HCT116 (cell line): ENCODE measurements around the gene SCARB1. TPM values are rescaled to one million over a fixed set of nuclear protein-coding genes. Genes with fewer than 3 reads are reported as not detected.

ENCODE experiments used
- ATAC-seq: fragments of 200-7000 bp; cut with Tn5 transposase; 2 replicates; pipeline ENCODE4 v1.9.1; 2020; ENCODE audit warnings: mild to moderate bottlenecking, moderate library complexity
- BruUV-seq: library from RNA; stranded (reverse); fragments of 400-500 nt; replicated peaks from 2 replicates; lab custom pipeline; 2021; lab: Mats Ljungman, UMichigan
- CTCF ChIA-PET: fragments of 300-600 bp; sonication (Branson Sonifier 250); formaldehyde crosslinking; loops from one replicate; lab custom pipeline; 2021; ENCODE audit warnings: antibody characterized with exemption; lab: Charles Lee
- POLR2A ChIA-PET: fragments of 300-600, 350-600 bp; sonication (Branson Sonifier 250); formaldehyde crosslinking; loops from one replicate; lab custom pipeline; 2021; ENCODE audit warnings: antibody characterized with exemption; lab: Charles Lee
- RAD21 ChIA-PET, 2 experiments: fragments of 300-600 bp; sonication (Branson Sonifier 250); formaldehyde crosslinking; loops; one replicate each; lab custom pipeline; 2023; ENCODE audit warnings: low total read pairs in 2 of 2; ENCODE audit not compliant: uncharacterized antibody in 2 of 2, unreplicated experiment in 2 of 2, low non-redundant PET in 1 of 2; lab: Charles Lee
- DNase-seq: peaks from one replicate; pipeline ENCODE4 v3.0.0-alpha.2; 2010; ENCODE audit warnings: low read depth, low spot score
- H2AFZ ChIP-seq: fragments of 200-600 bp; shearing (Covaris generic), sonication (generic); 2 replicates; pipeline ENCODE4 v1.6.1; 2017; ENCODE audit warnings: low read depth, mixed run types, mixed read lengths, antibody characterized with exemption, low read length; ENCODE audit not compliant: poor library complexity, severe bottlenecking
- H3K27ac ChIP-seq: 2 replicates; pipeline ENCODE4 v1.5.1; 2012; ENCODE audit warnings: low read depth, low read length
- H3K27me3 ChIP-seq: fragments of 200-600 bp; sonication (generic); 2 replicates; pipeline ENCODE4 v1.6.1; 2016; ENCODE audit warnings: mixed run types, low read length, mixed read lengths; ENCODE audit not compliant: insufficient read depth
- H3K36me3 ChIP-seq, 2 experiments: fragments of 200-500 bp in 1 of 2; fragments of 200-600 bp in 1 of 2; sonication (Bioruptor generic) in 1 of 2; sonication (generic) in 1 of 2; 2 replicates each; pipeline versions ENCODE4 v1.5.1 to v1.6.1; 2014 to 2016; ENCODE audit warnings: low read length in 2 of 2, inconsistent platforms in 1 of 2, mixed read lengths in 1 of 2, mixed run types in 1 of 2; ENCODE audit not compliant: insufficient read depth in 2 of 2, control insufficient read depth in 1 of 2
- H3K4me1 ChIP-seq, 2 experiments: fragments of 200-600 bp in 1 of 2; sonication (generic) in 1 of 2; 2 replicates each; pipeline versions ENCODE4 v1.5.1 to v1.6.1; 2012 to 2017; ENCODE audit warnings: low read length in 2 of 2, inconsistent platforms in 1 of 2, mild to moderate bottlenecking in 1 of 2, mixed read lengths in 1 of 2, mixed run types in 1 of 2, moderate library complexity in 1 of 2; ENCODE audit not compliant: insufficient read depth in 2 of 2, control insufficient read depth in 1 of 2
- H3K4me2 ChIP-seq: fragments of 200-600 bp; sonication (generic); 2 replicates; pipeline ENCODE4 v1.6.1; 2017; ENCODE audit warnings: mixed run types, low read length, mixed read lengths
- H3K4me3 ChIP-seq, 2 experiments: fragments of 200-600 bp in 1 of 2; sonication (generic) in 1 of 2; replicated peaks in 1 of 2; 2 replicates each; pipeline ENCODE4 v1.5.1; 2011 to 2016; ENCODE audit warnings: low read length in 2 of 2, control low read depth in 1 of 2, low read depth in 1 of 2, mild to moderate bottlenecking in 1 of 2, mixed read lengths in 1 of 2, mixed run types in 1 of 2
- H3K79me2 ChIP-seq: fragments of 200-600 bp; sonication (generic); 2 replicates; pipeline ENCODE4 v1.6.1; 2017; ENCODE audit warnings: mild to moderate bottlenecking, mixed run types, low read length, moderate library complexity, mixed read lengths; ENCODE audit not compliant: insufficient read depth
- H3K9ac ChIP-seq: fragments of 200-600 bp; sonication (generic); 2 replicates; pipeline ENCODE4 v1.6.1; 2016; ENCODE audit warnings: low read length, mixed read lengths
- H3K9me2 ChIP-seq: fragments of 200-600 bp; sonication (generic), shearing (Covaris generic); 2 replicates; pipeline ENCODE4 v1.6.1; 2017; ENCODE audit warnings: mixed run types, mild to moderate bottlenecking, moderate library complexity; ENCODE audit not compliant: insufficient read depth
- H3K9me3 ChIP-seq, 2 experiments: fragments of 200-500 bp in 1 of 2; fragments of 200-600 bp in 1 of 2; sonication (Bioruptor generic) in 1 of 2; sonication (generic) in 1 of 2; 2 replicates each; pipeline ENCODE4 v1.6.1; 2014 to 2017; ENCODE audit warnings: low read length in 2 of 2, mixed read lengths in 2 of 2, inconsistent platforms in 1 of 2, low read depth in 1 of 2, mild to moderate bottlenecking in 1 of 2, mixed run types in 1 of 2, moderate library complexity in 1 of 2; ENCODE audit not compliant: control insufficient read depth in 1 of 2, insufficient read depth in 1 of 2
- H4K20me1 ChIP-seq: fragments of 200-600 bp; sonication (generic), shearing (Covaris generic); 2 replicates; pipeline ENCODE4 v1.6.1; 2017; ENCODE audit warnings: mixed run types, mild to moderate bottlenecking, moderate library complexity; ENCODE audit not compliant: insufficient read depth
- FOSL1 ChIP-seq: IDR thresholded peaks from 2 replicates; pipeline ENCODE4 v1.6.1; 2012; ENCODE audit warnings: low read depth
- RAD21 ChIP-seq: IDR thresholded peaks from 2 replicates; pipeline ENCODE4 v1.6.1; 2012; ENCODE audit warnings: low read depth, mild to moderate bottlenecking
- SIN3A ChIP-seq: IDR thresholded peaks from 2 replicates; pipeline ENCODE4 v1.6.1; 2012; ENCODE audit warnings: low read depth
- TCF7L2 ChIP-seq: IDR thresholded peaks from 2 replicates; pipeline ENCODE4 v1.7.0; 2011; ENCODE audit warnings: borderline replicate concordance, inconsistent platforms; ENCODE audit not compliant: insufficient read depth, insufficient read length; ENCODE audit errors: extremely low read depth
- ZNF274 ChIP-seq: fragments of 200-500 bp; sonication (Bioruptor generic); IDR thresholded peaks from 2 replicates; pipeline ENCODE4 v1.6.1; 2014; ENCODE audit warnings: mild to moderate bottlenecking, low read depth, low read length, inconsistent platforms
- intact Hi-C: fragments of 100-400 bp; cut with micrococcal nuclease; formaldehyde crosslinking; loops from 2 replicates; pipeline ENCODE4 v1.10.0; 2022
- total RNA-seq: library from RNA; stranded (reverse); gene quantifications from one replicate; pipeline ENCODE4 v1.2.1, GENCODE V29; 2021; ENCODE audit not compliant: unreplicated experiment
- TF ChIP-seq, protein P1 (sequence below): IDR thresholded peaks from 2 replicates; pipeline ENCODE4 v1.6.1; 2011; ENCODE audit warnings: mild to moderate bottlenecking, low read length, moderate library complexity; ENCODE audit not compliant: insufficient replicate concordance; ENCODE audit errors: extremely low read depth
- TF ChIP-seq, protein P2 (sequence below): IDR thresholded peaks from 2 replicates; pipeline ENCODE4 v1.6.1; 2012

SCARB1 gene
- total RNA-seq, 1 experiment from 2014 or later = 95.5 TPM

DNA sequence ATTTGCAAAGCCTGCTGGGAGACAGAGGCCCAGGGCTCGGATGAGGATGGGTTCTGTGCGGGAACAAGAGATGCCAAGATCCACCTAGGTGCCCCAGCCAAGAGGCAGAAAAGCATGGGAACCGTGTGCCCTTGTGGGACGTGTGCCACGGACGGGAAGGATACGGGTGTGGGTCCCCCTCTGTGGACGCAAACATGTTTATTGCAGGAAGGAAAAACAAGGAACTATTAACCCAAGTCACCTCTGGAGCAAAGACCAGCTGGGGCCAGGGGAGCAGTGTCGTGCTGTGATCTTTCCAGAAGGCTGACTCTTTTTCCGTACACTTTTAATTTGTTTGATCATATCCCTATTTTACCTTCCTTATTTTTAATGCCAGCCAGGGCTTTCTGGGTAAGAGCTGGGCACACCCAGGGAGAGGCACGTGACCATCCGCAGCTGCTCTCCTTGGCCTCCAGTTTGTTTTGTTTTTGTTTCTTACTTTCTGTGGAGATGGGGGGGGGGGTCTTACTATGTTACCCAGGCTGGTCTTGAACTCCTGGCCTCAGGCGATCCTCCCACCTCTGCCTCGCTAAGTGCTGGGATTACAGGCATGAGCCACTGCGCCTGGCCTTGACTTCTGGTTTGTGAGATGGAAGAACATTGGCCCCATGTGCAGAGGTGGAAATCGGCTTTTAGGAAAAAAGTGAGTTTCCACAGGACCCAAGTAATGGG, 20.7 kb downstream of the SCARB1 start:
- 0 out of 2 replicates have a peak, but pooled peaks cover 4% of the 10 kb centered on the region for H4K20me1 ChIP-seq
- no TSS peak for BruUV-seq
- peaks cover 46% of the 10 kb centered on the region for H3K79me2 ChIP-seq
- intact Hi-C loops = no loop called here
- no peaks in the 10 kb centered on the region for H3K9me2 ChIP-seq
- no peak overlapping the region for H3K9ac ChIP-seq
- H3K27ac ChIP-seq = no peak overlapping the region
- H3K27me3 ChIP-seq = no peaks in the 10 kb centered on the region
- no peaks in the 10 kb centered on the region; a peak in 1 of 4 replicates for H3K36me3 ChIP-seq
- H2AFZ ChIP-seq = no peak overlapping the region
- ChIA-PET RAD21 (no interaction called here), CTCF (no interaction called here), POLR2A (no interaction called here)
- DNase-seq = no peak
- H3K4me3 ChIP-seq = no peak overlapping the region
- TF ChIP-seq RAD21 = no peak
- TF ChIP-seq, protein P1, sequence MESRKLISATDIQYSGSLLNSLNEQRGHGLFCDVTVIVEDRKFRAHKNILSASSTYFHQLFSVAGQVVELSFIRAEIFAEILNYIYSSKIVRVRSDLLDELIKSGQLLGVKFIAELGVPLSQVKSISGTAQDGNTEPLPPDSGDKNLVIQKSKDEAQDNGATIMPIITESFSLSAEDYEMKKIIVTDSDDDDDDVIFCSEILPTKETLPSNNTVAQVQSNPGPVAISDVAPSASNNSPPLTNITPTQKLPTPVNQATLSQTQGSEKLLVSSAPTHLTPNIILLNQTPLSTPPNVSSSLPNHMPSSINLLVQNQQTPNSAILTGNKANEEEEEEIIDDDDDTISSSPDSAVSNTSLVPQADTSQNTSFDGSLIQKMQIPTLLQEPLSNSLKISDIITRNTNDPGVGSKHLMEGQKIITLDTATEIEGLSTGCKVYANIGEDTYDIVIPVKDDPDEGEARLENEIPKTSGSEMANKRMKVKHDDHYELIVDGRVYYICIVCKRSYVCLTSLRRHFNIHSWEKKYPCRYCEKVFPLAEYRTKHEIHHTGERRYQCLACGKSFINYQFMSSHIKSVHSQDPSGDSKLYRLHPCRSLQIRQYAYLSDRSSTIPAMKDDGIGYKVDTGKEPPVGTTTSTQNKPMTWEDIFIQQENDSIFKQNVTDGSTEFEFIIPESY = no peak
- no peak for TF ChIP-seq ZNF274
- no peak for TF ChIP-seq TCF7L2
- no peak for TF ChIP-seq FOSL1
- no peak for TF ChIP-seq SIN3A
- TF ChIP-seq, protein P2, sequence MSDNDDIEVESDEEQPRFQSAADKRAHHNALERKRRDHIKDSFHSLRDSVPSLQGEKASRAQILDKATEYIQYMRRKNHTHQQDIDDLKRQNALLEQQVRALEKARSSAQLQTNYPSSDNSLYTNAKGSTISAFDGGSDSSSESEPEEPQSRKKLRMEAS = no peak
- H3K4me1 ChIP-seq = peaks cover 13 to 41% of the 10 kb centered on the region in 2 experiments
- no peak for ATAC-seq
- H3K4me2 ChIP-seq = no peak overlapping the region
- H3K9me3 ChIP-seq = no peaks in the 10 kb centered on the region
